Measurements from ENCODE around the gene SORCS2. TPM values are rescaled to one million over a fixed set of nuclear protein-coding genes. Genes with fewer than 3 reads are reported as not detected.

The SORCS2 gene
- total RNA-seq, 1 experiment from 2014 or later = 4.1 TPM

GRCh38 chr4:7464259-7464655 is 271.9 kb downstream of the SORCS2 start:
- Histone ChIP-seq H2AFZ (ENCODE audit: low read length) (no peak overlapping the region), H3K36me3 (ENCODE audit: low read depth, low read length) (no peaks in the 10 kb centered on the region), H3K27ac (ENCODE audit: low read length) (no peak overlapping the region), H3K9ac (ENCODE audit: low read length) (no peak overlapping the region), H3K9me2 (replicated peaks; ENCODE audit: low read length) (no peaks in the 10 kb centered on the region), H3K9me3 (ENCODE audit: low read length) (no peaks in the 10 kb centered on the region), H4K20me1 (ENCODE audit: low read length) (no peaks in the 10 kb centered on the region), H3K79me2 (ENCODE audit: low read length) (no peaks in the 10 kb centered on the region), H3K4me1 (ENCODE audit: insufficient read depth, low read length) (peaks cover 14% of the 10 kb centered on the region), H3K4me2 (ENCODE audit: low read length) (no peak overlapping the region), H3K4me3 (ENCODE audit: low read length) (no peak overlapping the region), H3K27me3 (ENCODE audit: low read length) (no peaks in the 10 kb centered on the region), H3F3A (ENCODE audit: low read length, unreplicated experiment) (no peaks in the 10 kb centered on the region)
- intact Hi-C loops (cut with micrococcal nuclease) = no loop called here
- DNase-seq = no peak
- ChIA-PET CTCF (no interaction called here), POLR2A (ENCODE audit: unreplicated experiment) (no interaction called here)
- ATAC-seq = no peak
- BruUV-seq (replicated peaks) = no TSS peak
- TF ChIP-seq CTCF (conservative IDR thresholded peaks at IDR 0.05; ENCODE audit: low read depth, low read length) = no peak

GRCh38 chr4:7465017-7465416 is 272.7 kb downstream of the SORCS2 start:
- ChIA-PET POLR2A (ENCODE audit: unreplicated experiment) (no interaction called here), CTCF (no interaction called here)
- Histone ChIP-seq H3K4me2 (ENCODE audit: low read length) (no peak overlapping the region), H3K9me2 (replicated peaks; ENCODE audit: low read length) (no peaks in the 10 kb centered on the region), H3K9ac (ENCODE audit: low read length) (no peak overlapping the region), H3K79me2 (ENCODE audit: low read length) (no peaks in the 10 kb centered on the region), H4K20me1 (ENCODE audit: low read length) (no peaks in the 10 kb centered on the region), H3K27ac (ENCODE audit: low read length) (no peak overlapping the region), H2AFZ (ENCODE audit: low read length) (no peak overlapping the region), H3K4me1 (ENCODE audit: insufficient read depth, low read length) (peaks cover 14% of the 10 kb centered on the region), H3K36me3 (ENCODE audit: low read depth, low read length) (no peaks in the 10 kb centered on the region), H3K27me3 (ENCODE audit: low read length) (no peaks in the 10 kb centered on the region), H3K9me3 (ENCODE audit: low read length) (no peaks in the 10 kb centered on the region), H3K4me3 (ENCODE audit: low read length) (no peak overlapping the region), H3F3A (ENCODE audit: low read length, unreplicated experiment) (no peaks in the 10 kb centered on the region)
- no peak for DNase-seq
- no peak for TF ChIP-seq EZH2 (IDR thresholded peaks at IDR 0.05; ENCODE audit: low read length, unreplicated experiment)
- no peak for TF ChIP-seq EZH2phosphoT487 (IDR thresholded peaks at IDR 0.05; ENCODE audit: borderline replicate concordance, low read length)
- intact Hi-C loops (cut with micrococcal nuclease) = no loop called here
- no peak for ATAC-seq
- no TSS peak for BruUV-seq (replicated peaks)

- Histone ChIP-seq H3K9me2 (replicated peaks; ENCODE audit: low read length) (no peaks in the 10 kb centered on the region), H3K9me3 (ENCODE audit: low read length) (no peaks in the 10 kb centered on the region), H3F3A (ENCODE audit: low read length, unreplicated experiment) (no peaks in the 10 kb centered on the region), H3K36me3 (ENCODE audit: low read depth, low read length) (no peaks in the 10 kb centered on the region), H3K9ac (ENCODE audit: low read length) (no peak overlapping the region), H3K27me3 (ENCODE audit: low read length) (no peaks in the 10 kb centered on the region), H3K4me2 (ENCODE audit: low read length) (no peak overlapping the region), H2AFZ (ENCODE audit: low read length) (no peak overlapping the region), H3K79me2 (ENCODE audit: low read length) (no peaks in the 10 kb centered on the region), H3K4me1 (ENCODE audit: insufficient read depth, low read length) (peaks cover 14% of the 10 kb centered on the region), H4K20me1 (ENCODE audit: low read length) (no peaks in the 10 kb centered on the region), H3K27ac (ENCODE audit: low read length) (no peak overlapping the region), H3K4me3 (ENCODE audit: low read length) (no peak overlapping the region)
- no TSS peak for BruUV-seq (replicated peaks)
- CTCF ChIA-PET = no interaction called here
- ATAC-seq (no peak), DNase-seq (no peak)
- TF ChIP-seq EZH2 (IDR thresholded peaks at IDR 0.05; ENCODE audit: low read length, unreplicated experiment) (no peak), CTCF (conservative IDR thresholded peaks at IDR 0.05; ENCODE audit: low read depth, low read length) (no peak), EZH2phosphoT487 (IDR thresholded peaks at IDR 0.05; ENCODE audit: borderline replicate concordance, low read length) (no peak)
- POLR2A ChIA-PET (ENCODE audit: unreplicated experiment) = no interaction called here
- intact Hi-C loops (cut with micrococcal nuclease) = no loop called here
Measured at GRCh38 chr4:7466215-7466614, 273.9 kb downstream of the SORCS2 start.

Data from PC-3 (cell line).